HEK293 (cell line): ENCODE results near the gene TRAF7.
"Not testable (repeated sequence)": the region's sequence is repeated elsewhere in the genome, so short reads cannot be mapped to it uniquely, and the experiment has no call there.

ENCODE experiments used
- CTCF ChIA-PET: fragments of 350-600 bp; formaldehyde crosslinking; extraction: SDS; loops from one replicate; lab custom pipeline; 2021; ENCODE audit warnings: antibody characterized with exemption; lab: Yijun Ruan, JAX
- POLR2A ChIA-PET: fragments of 300-600 bp; formaldehyde crosslinking; extraction: SDS; loops from one replicate; lab custom pipeline; 2020; ENCODE audit warnings: antibody characterized with exemption, inconsistent platforms; lab: Yijun Ruan, JAX
- H3K27ac ChIP-seq: fragments of 200-500 bp; sonication (Bioruptor generic); 2 replicates; pipeline ENCODE4 v1.5.1; 2014; ENCODE audit warnings: low read depth, low read length, control low read depth, inconsistent platforms; ENCODE audit errors: extremely low read depth
- H3K36me3 ChIP-seq, 2 experiments: fragments of 200-500 bp in 1 of 2; sonication (Bioruptor generic) in 1 of 2; 1 replicate in 1 of 2; 2 replicates in 1 of 2; pipeline ENCODE4 v1.5.1; 2014 to 2017; ENCODE audit warnings: inconsistent platforms in 2 of 2, low read length in 2 of 2; ENCODE audit not compliant: control insufficient read depth in 2 of 2, insufficient read depth in 1 of 2
- H3K4me1 ChIP-seq: fragments of 200-500 bp; sonication (Bioruptor generic); 2 replicates; pipeline ENCODE4 v1.5.1; 2014; ENCODE audit warnings: mild to moderate bottlenecking, low read length, inconsistent platforms; ENCODE audit not compliant: control insufficient read depth, insufficient read depth
- H3K4me3 ChIP-seq: 2 replicates; pipeline ENCODE4 v1.5.1; 2011; ENCODE audit warnings: low read depth, mild to moderate bottlenecking, control low read depth, low read length, moderate library complexity
- H3K9me3 ChIP-seq: fragments of 200-500 bp; sonication (Bioruptor generic); 2 replicates; pipeline ENCODE4 v1.5.1; 2014; ENCODE audit warnings: low read depth, low read length, inconsistent platforms; ENCODE audit not compliant: control insufficient read depth, insufficient read depth
- FEZF1 ChIP-seq: fragments of 450-650 bp; formaldehyde crosslinking; IDR thresholded peaks from 2 replicates; pipeline ENCODE4 v1.5.1; 2016; ENCODE audit warnings: missing biosample characterization, missing genetic modification characterization
- KLF16 ChIP-seq: fragments of 450-650 bp; formaldehyde crosslinking; IDR thresholded peaks from 2 replicates; pipeline ENCODE4 v1.5.1; 2017; ENCODE audit warnings: missing biosample characterization, missing genetic modification characterization
- KLF8 ChIP-seq: fragments of 450-650 bp; formaldehyde crosslinking; IDR thresholded peaks from 2 replicates; pipeline ENCODE4 v1.5.1; 2016; ENCODE audit warnings: missing biosample characterization, missing genetic modification characterization
- SP3 ChIP-seq: fragments of 450-650 bp; formaldehyde crosslinking; IDR thresholded peaks from 2 replicates; pipeline ENCODE4 v1.5.1; 2016; ENCODE audit warnings: missing biosample characterization, missing genetic modification characterization
- YY2 ChIP-seq: fragments of 450-650 bp; formaldehyde crosslinking; IDR thresholded peaks from 2 replicates; pipeline ENCODE4 v1.5.1; 2016; ENCODE audit warnings: missing biosample characterization, missing genetic modification characterization
- ZBTB20 ChIP-seq: fragments of 450-650 bp; formaldehyde crosslinking; IDR thresholded peaks from 2 replicates; pipeline ENCODE4 v1.5.1; 2016; ENCODE audit warnings: missing biosample characterization, missing genetic modification characterization
- ZNF10 ChIP-seq: fragments of 450-650 bp; formaldehyde crosslinking; IDR thresholded peaks from 2 replicates; pipeline ENCODE4 v1.5.1; 2017; ENCODE audit warnings: missing biosample characterization, missing genetic modification characterization
- ZNF2 ChIP-seq: fragments of 450-650 bp; formaldehyde crosslinking; IDR thresholded peaks from 2 replicates; pipeline ENCODE4 v1.5.1; 2016; ENCODE audit warnings: missing biosample characterization, missing genetic modification characterization
- ZNF266 ChIP-seq: fragments of 450-650 bp; formaldehyde crosslinking; IDR thresholded peaks from 2 replicates; pipeline ENCODE4 v1.5.1; 2016; ENCODE audit warnings: missing biosample characterization, missing genetic modification characterization, low read depth
- ZNF391 ChIP-seq: fragments of 450-650 bp; formaldehyde crosslinking; IDR thresholded peaks from 2 replicates; pipeline ENCODE4 v1.5.1; 2016; ENCODE audit warnings: low read depth, missing biosample characterization, missing genetic modification characterization, borderline replicate concordance
- ZNF561 ChIP-seq: fragments of 450-650 bp; IDR thresholded peaks from 2 replicates; pipeline ENCODE4 v1.5.1; 2018; ENCODE audit warnings: missing biosample characterization, missing genetic modification characterization, borderline replicate concordance
- TF ChIP-seq, protein P1 (sequence below): fragments of 450-650 bp; formaldehyde crosslinking; IDR thresholded peaks from 2 replicates; pipeline ENCODE4 v1.5.1; 2016; ENCODE audit warnings: missing biosample characterization, missing genetic modification characterization
- TF ChIP-seq, protein P2 (sequence below): fragments of 450-650 bp; formaldehyde crosslinking; IDR thresholded peaks from 2 replicates; pipeline ENCODE4 v1.5.1; 2017; ENCODE audit warnings: missing biosample characterization, missing genetic modification characterization
- TF ChIP-seq, protein P3 (sequence below): fragments of 450-650 bp; formaldehyde crosslinking; IDR thresholded peaks from 2 replicates; pipeline ENCODE4 v1.5.1; 2017; ENCODE audit warnings: missing biosample characterization, missing genetic modification characterization
- TF ChIP-seq, protein P4 (sequence below): fragments of 450-650 bp; formaldehyde crosslinking; IDR thresholded peaks from 2 replicates; pipeline ENCODE4 v1.5.1; 2016; ENCODE audit warnings: missing biosample characterization, missing genetic modification characterization
- TF ChIP-seq, protein P5 (sequence below): fragments of 450-650 bp; formaldehyde crosslinking; IDR thresholded peaks from 2 replicates; pipeline ENCODE4 v1.5.1; 2016; ENCODE audit warnings: missing biosample characterization, missing genetic modification characterization
- TF ChIP-seq, protein P6 (sequence below): fragments of 450-650 bp; formaldehyde crosslinking; IDR thresholded peaks from 2 replicates; pipeline ENCODE4 v1.5.1; 2016; ENCODE audit warnings: missing biosample characterization, missing genetic modification characterization
- TF ChIP-seq, protein P7 (sequence below): fragments of 450-650 bp; formaldehyde crosslinking; IDR thresholded peaks from 2 replicates; pipeline ENCODE4 v1.5.1; 2016; ENCODE audit warnings: missing biosample characterization, missing genetic modification characterization
- TF ChIP-seq, protein P8 (sequence below): fragments of 450-650 bp; formaldehyde crosslinking; optimal IDR thresholded peaks from 2 replicates; pipeline ENCODE3; 2016; ENCODE audit warnings: missing biosample characterization, mild to moderate bottlenecking, missing genetic modification characterization

Gene TRAF7

DNA sequence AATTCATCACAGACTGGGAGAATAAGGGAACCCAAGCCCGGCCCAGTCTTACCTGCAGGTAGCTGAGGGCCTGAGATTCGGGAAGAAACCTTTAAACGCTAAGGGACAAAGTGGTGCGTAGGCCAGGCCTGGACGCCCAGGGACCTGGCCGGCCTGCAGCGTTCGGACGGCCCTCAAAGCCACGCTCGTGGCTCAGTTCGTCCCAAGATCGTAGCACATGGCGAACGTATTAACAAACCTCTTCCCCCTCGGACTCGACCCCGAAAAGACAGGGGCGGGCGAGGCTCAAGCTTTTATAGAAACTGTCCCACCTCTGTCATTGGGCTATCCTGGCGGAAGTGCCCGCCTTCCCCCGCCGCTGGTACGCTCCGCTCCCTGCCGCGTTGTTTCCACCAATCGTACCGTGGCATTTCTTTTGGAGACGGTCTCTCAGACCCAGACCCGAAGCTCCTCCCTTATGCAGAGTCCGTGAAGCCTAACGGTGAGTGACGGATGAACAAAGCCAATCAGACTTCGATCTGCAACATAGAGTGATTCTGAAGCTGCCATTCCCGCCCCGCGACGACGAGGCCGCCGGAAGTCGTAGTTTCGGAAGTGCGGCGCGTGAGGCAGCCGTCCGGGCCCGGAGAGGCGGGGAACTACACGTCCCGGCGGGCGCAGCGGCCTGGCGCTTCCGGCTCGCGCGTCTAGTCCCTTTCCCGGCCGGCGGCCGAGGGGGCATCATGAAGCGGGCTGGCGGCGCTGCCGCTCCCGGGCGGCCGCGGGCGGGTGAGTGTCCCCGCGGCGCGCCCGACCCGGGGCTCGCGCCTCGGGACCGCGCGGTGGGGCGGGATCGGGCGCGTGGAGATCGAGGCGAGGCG lies at the start of gene TRAF7 (continued):
- TF ChIP-seq, protein P1, sequence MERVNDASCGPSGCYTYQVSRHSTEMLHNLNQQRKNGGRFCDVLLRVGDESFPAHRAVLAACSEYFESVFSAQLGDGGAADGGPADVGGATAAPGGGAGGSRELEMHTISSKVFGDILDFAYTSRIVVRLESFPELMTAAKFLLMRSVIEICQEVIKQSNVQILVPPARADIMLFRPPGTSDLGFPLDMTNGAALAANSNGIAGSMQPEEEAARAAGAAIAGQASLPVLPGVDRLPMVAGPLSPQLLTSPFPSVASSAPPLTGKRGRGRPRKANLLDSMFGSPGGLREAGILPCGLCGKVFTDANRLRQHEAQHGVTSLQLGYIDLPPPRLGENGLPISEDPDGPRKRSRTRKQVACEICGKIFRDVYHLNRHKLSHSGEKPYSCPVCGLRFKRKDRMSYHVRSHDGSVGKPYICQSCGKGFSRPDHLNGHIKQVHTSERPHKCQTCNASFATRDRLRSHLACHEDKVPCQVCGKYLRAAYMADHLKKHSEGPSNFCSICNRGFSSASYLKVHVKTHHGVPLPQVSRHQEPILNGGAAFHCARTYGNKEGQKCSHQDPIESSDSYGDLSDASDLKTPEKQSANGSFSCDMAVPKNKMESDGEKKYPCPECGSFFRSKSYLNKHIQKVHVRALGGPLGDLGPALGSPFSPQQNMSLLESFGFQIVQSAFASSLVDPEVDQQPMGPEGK (tag by site-specific recombination): peak; percentile 52
- TF ChIP-seq ZNF561 (tag by site-specific recombination): 0 out of 2 replicates have a peak, but pooled peaks have one; percentile 14
- 0 out of 2 replicates have a peak, but pooled peaks have one; percentile 52 for TF ChIP-seq ZNF391 (tag by site-specific recombination)
- peak; percentile 67 for TF ChIP-seq FEZF1
- TF ChIP-seq ZNF2 (tag by site-specific recombination): peak; percentile 86; the same call in 1 of the 2 replicates
- TF ChIP-seq, protein P2, sequence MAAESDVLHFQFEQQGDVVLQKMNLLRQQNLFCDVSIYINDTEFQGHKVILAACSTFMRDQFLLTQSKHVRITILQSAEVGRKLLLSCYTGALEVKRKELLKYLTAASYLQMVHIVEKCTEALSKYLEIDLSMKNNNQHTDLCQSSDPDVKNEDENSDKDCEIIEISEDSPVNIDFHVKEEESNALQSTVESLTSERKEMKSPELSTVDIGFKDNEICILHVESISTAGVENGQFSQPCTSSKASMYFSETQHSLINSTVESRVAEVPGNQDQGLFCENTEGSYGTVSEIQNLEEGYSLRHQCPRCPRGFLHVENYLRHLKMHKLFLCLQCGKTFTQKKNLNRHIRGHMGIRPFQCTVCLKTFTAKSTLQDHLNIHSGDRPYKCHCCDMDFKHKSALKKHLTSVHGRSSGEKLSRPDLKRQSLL (tag by site-specific recombination): peak; percentile 77
- TF ChIP-seq, protein P3, sequence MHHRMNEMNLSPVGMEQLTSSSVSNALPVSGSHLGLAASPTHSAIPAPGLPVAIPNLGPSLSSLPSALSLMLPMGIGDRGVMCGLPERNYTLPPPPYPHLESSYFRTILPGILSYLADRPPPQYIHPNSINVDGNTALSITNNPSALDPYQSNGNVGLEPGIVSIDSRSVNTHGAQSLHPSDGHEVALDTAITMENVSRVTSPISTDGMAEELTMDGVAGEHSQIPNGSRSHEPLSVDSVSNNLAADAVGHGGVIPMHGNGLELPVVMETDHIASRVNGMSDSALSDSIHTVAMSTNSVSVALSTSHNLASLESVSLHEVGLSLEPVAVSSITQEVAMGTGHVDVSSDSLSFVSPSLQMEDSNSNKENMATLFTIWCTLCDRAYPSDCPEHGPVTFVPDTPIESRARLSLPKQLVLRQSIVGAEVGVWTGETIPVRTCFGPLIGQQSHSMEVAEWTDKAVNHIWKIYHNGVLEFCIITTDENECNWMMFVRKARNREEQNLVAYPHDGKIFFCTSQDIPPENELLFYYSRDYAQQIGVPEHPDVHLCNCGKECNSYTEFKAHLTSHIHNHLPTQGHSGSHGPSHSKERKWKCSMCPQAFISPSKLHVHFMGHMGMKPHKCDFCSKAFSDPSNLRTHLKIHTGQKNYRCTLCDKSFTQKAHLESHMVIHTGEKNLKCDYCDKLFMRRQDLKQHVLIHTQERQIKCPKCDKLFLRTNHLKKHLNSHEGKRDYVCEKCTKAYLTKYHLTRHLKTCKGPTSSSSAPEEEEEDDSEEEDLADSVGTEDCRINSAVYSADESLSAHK (tag by site-specific recombination): peak; percentile 50; the same call in 1 of the 2 replicates
- TF ChIP-seq, protein P4, sequence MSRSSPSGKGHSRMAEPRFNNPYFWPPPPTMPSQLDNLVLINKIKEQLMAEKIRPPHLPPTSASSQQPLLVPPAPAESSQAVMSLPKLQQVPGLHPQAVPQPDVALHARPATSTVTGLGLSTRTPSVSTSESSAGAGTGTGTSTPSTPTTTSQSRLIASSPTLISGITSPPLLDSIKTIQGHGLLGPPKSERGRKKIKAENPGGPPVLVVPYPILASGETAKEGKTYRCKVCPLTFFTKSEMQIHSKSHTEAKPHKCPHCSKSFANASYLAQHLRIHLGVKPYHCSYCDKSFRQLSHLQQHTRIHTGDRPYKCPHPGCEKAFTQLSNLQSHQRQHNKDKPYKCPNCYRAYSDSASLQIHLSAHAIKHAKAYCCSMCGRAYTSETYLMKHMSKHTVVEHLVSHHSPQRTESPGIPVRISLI (tag by site-specific recombination): no peak
- TF ChIP-seq SP3: peak; percentile 93
- no peak for TF ChIP-seq ZNF266 (tag by site-specific recombination)
- TF ChIP-seq, protein P5, sequence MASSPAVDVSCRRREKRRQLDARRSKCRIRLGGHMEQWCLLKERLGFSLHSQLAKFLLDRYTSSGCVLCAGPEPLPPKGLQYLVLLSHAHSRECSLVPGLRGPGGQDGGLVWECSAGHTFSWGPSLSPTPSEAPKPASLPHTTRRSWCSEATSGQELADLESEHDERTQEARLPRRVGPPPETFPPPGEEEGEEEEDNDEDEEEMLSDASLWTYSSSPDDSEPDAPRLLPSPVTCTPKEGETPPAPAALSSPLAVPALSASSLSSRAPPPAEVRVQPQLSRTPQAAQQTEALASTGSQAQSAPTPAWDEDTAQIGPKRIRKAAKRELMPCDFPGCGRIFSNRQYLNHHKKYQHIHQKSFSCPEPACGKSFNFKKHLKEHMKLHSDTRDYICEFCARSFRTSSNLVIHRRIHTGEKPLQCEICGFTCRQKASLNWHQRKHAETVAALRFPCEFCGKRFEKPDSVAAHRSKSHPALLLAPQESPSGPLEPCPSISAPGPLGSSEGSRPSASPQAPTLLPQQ: peak; percentile 71; the same call in 1 of the 2 replicates
- 0 out of 2 replicates have a peak, but pooled peaks have one; percentile 47 for TF ChIP-seq YY2 (tag by site-specific recombination)
- TF ChIP-seq, protein P6, sequence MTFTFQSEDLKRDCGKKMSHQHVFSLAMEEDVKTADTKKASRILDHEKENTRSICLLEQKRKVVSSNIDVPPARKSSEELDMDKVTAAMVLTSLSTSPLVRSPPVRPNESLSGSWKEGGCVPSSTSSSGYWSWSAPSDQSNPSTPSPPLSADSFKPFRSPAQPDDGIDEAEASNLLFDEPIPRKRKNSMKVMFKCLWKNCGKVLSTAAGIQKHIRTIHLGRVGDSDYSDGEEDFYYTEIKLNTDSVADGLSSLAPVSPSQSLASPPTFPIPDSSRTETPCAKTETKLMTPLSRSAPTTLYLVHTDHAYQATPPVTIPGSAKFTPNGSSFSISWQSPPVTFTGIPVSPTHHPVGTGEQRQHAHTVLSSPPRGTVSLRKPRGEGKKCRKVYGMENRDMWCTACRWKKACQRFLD (tag by site-specific recombination): no peak
- TF ChIP-seq KLF8 (tag by site-specific recombination): peak; percentile 58; the same call in 1 of the 2 replicates
- 0 out of 2 replicates have a peak, but pooled peaks have one; percentile 32 for TF ChIP-seq ZNF10 (tag by site-specific recombination)
- TF ChIP-seq KLF16 (tag by site-specific recombination): peak; percentile 81
- TF ChIP-seq ZBTB20 (tag by site-specific recombination): peak; percentile 97
- TF ChIP-seq, protein P7, sequence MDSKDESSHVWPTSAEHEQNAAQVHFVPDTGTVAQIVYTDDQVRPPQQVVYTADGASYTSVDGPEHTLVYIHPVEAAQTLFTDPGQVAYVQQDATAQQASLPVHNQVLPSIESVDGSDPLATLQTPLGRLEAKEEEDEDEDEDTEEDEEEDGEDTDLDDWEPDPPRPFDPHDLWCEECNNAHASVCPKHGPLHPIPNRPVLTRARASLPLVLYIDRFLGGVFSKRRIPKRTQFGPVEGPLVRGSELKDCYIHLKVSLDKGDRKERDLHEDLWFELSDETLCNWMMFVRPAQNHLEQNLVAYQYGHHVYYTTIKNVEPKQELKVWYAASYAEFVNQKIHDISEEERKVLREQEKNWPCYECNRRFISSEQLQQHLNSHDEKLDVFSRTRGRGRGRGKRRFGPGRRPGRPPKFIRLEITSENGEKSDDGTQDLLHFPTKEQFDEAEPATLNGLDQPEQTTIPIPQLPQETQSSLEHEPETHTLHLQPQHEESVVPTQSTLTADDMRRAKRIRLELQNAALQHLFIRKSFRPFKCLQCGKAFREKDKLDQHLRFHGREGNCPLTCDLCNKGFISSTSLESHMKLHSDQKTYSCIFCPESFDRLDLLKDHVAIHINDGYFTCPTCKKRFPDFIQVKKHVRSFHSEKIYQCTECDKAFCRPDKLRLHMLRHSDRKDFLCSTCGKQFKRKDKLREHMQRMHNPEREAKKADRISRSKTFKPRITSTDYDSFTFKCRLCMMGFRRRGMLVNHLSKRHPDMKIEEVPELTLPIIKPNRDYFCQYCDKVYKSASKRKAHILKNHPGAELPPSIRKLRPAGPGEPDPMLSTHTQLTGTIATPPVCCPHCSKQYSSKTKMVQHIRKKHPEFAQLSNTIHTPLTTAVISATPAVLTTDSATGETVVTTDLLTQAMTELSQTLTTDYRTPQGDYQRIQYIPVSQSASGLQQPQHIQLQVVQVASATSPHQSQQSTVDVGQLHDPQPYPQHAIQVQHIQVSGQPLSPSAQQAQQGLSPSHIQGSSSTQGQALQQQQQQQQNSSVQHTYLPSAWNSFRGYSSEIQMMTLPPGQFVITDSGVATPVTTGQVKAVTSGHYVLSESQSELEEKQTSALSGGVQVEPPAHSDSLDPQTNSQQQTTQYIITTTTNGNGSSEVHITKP (tag by site-specific recombination): peak; percentile 86
- TF ChIP-seq, protein P8, sequence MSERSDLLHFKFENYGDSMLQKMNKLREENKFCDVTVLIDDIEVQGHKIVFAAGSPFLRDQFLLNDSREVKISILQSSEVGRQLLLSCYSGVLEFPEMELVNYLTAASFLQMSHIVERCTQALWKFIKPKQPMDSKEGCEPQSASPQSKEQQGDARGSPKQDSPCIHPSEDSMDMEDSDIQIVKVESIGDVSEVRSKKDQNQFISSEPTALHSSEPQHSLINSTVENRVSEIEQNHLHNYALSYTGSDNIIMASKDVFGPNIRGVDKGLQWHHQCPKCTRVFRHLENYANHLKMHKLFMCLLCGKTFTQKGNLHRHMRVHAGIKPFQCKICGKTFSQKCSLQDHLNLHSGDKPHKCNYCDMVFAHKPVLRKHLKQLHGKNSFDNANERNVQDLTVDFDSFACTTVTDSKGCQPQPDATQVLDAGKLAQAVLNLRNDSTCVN: peak; percentile 71

DNA sequence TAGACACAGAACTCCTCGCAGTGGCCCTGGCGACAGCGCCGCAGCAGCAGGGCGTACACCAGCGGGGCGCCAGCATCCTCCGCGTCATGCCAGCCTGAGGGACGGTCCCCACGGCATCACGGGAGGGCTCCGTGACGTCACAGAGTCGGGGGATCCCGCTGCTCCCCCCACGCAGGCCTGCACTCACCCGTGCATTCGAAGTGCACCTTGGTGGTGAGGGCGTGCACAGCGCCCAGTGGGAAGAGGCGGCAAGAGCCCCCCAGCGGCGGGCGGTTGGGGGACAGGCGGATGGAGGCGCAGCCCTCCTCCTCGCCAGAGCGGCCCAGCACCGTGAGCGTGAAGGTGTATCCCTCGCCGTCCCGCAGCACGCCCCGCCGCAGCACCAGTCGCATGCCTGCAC lies 49.4 kb upstream of the TRAF7 start:
- H3K4me1 ChIP-seq, POLR2A ChIA-PET, H3K27ac ChIP-seq, H3K9me3 ChIP-seq, CTCF ChIA-PET, H3K4me3 ChIP-seq: not testable (repeated sequence)
- H3K36me3 ChIP-seq: peaks cover 0 to 36% of the 10 kb centered on the region in 2 experiments; a peak in 1 of 3 replicates
